IMR-90 (cell line): Measurements from ENCODE around the gene MYO9B. TPM values are rescaled to one million over a fixed set of nuclear protein-coding genes. Genes with fewer than 3 reads are reported as not detected.

Experiments
- ATAC-seq: fragments of 200-7000 bp; cut with Tn5 transposase; 2 replicates; pipeline ENCODE4 v1.9.1; 2020; ENCODE audit warnings: low read depth, mild to moderate bottlenecking, moderate library complexity
- BruUV-seq: library from RNA; stranded (reverse); fragments of 400-500 nt; replicated peaks from 2 replicates; lab custom pipeline; 2021; lab: Mats Ljungman, UMichigan
- CTCF ChIA-PET: fragments of 300-600 bp; formaldehyde crosslinking; extraction: SDS; loops from one replicate; lab custom pipeline; 2021; ENCODE audit warnings: antibody characterized with exemption; lab: Yijun Ruan, JAX
- POLR2A ChIA-PET: fragments of 300-600 bp; sonication (Branson Sonifier 250); formaldehyde crosslinking; loops from one replicate; lab custom pipeline; 2022; ENCODE audit warnings: antibody characterized with exemption; ENCODE audit not compliant: unreplicated experiment; lab: Charles Lee
- DNase-seq: peaks from one replicate; pipeline ENCODE4 v3.0.0; 2013
- H2AFZ ChIP-seq: replicated peaks from 2 replicates; pipeline ENCODE3; 2013; ENCODE audit warnings: low read length, mild to moderate bottlenecking; ENCODE audit not compliant: poor library complexity
- H2AK5ac ChIP-seq: 2 replicates; pipeline ENCODE4 v1.6.1; 2013; ENCODE audit warnings: low read depth, low read length, inconsistent platforms
- H2AK9ac ChIP-seq: replicated peaks from 2 replicates; pipeline ENCODE3; 2013; ENCODE audit warnings: mild to moderate bottlenecking, low read depth, low read length, moderate library complexity; ENCODE audit not compliant: poor library complexity
- H2BK120ac ChIP-seq: 2 replicates; pipeline ENCODE4 v1.6.1; 2013; ENCODE audit warnings: low read depth, low read length, inconsistent platforms
- H2BK15ac ChIP-seq: 3 replicates; pipeline ENCODE4 v1.6.1; 2013; ENCODE audit warnings: low read depth, low read length, inconsistent platforms
- H2BK20ac ChIP-seq: 2 replicates; pipeline ENCODE4 v1.6.1; 2013; ENCODE audit warnings: low read depth, mild to moderate bottlenecking, inconsistent platforms, low read length, moderate library complexity
- H2BK5ac ChIP-seq: 2 replicates; pipeline ENCODE4 v1.6.1; 2013; ENCODE audit warnings: mild to moderate bottlenecking, low read depth, low read length, inconsistent platforms; ENCODE audit not compliant: poor library complexity, severe bottlenecking
- H3K14ac ChIP-seq: replicated peaks from 2 replicates; pipeline ENCODE4 v1.6.1; 2013; ENCODE audit warnings: low read depth, low read length, inconsistent platforms
- H3K18ac ChIP-seq: 2 replicates; pipeline ENCODE4 v1.6.1; 2013; ENCODE audit warnings: low read depth, low read length, control low read depth
- H3K23ac ChIP-seq: 2 replicates; pipeline ENCODE4 v1.6.1; 2013; ENCODE audit warnings: low read depth, low read length, inconsistent platforms
- H3K27ac ChIP-seq: 2 replicates; pipeline ENCODE4 v1.5.1; 2013; ENCODE audit warnings: mild to moderate bottlenecking, control low read depth, low read length; ENCODE audit not compliant: insufficient read depth
- H3K27me3 ChIP-seq: 2 replicates; pipeline ENCODE4 v1.6.1; 2013; ENCODE audit warnings: low read length; ENCODE audit not compliant: control insufficient read depth, insufficient read depth
- H3K36me3 ChIP-seq: 2 replicates; pipeline ENCODE4 v1.6.1; 2013; ENCODE audit warnings: low read length, mixed read lengths; ENCODE audit not compliant: control insufficient read depth, insufficient read depth
- H3K4ac ChIP-seq: 2 replicates; pipeline ENCODE4 v1.6.1; 2013; ENCODE audit warnings: low read depth, low read length, inconsistent platforms
- H3K4me1 ChIP-seq: 2 replicates; pipeline ENCODE4 v1.6.1; 2013; ENCODE audit warnings: low read length, mixed read lengths; ENCODE audit not compliant: control insufficient read depth, insufficient read depth
- H3K4me2 ChIP-seq: 2 replicates; pipeline ENCODE4 v1.6.1; 2013; ENCODE audit warnings: low read depth, mild to moderate bottlenecking, control low read depth, low read length, moderate library complexity
- H3K4me3 ChIP-seq: 2 replicates; pipeline ENCODE4 v1.5.1; 2013; ENCODE audit warnings: low read depth, mild to moderate bottlenecking, control low read depth, low read length, moderate library complexity; ENCODE audit not compliant: insufficient read depth
- H3K56ac ChIP-seq: 2 replicates; pipeline ENCODE4 v1.6.1; 2013; ENCODE audit warnings: low read length, inconsistent platforms; ENCODE audit not compliant: insufficient read depth; ENCODE audit errors: extremely low read depth
- H3K79me1 ChIP-seq, 2 experiments: 2 replicates each; pipeline ENCODE4 v1.6.1; 2013; ENCODE audit warnings: low read length in 2 of 2, inconsistent platforms in 1 of 2, low read depth in 1 of 2
- H3K9ac ChIP-seq: 2 replicates; pipeline ENCODE4 v1.6.1; 2013; ENCODE audit warnings: low read depth, low read length, control low read depth
- H3K9me1 ChIP-seq: 2 replicates; pipeline ENCODE4 v1.6.1; 2013; ENCODE audit warnings: low read length, inconsistent platforms; ENCODE audit not compliant: insufficient read depth
- H3K9me3 ChIP-seq: 2 replicates; pipeline ENCODE4 v1.6.1; 2013; ENCODE audit warnings: low read length; ENCODE audit not compliant: control insufficient read depth, insufficient read depth
- H4K20me1 ChIP-seq: 2 replicates; pipeline ENCODE4 v1.6.1; 2013; ENCODE audit warnings: low read length, inconsistent platforms; ENCODE audit not compliant: insufficient read depth
- H4K5ac ChIP-seq: 2 replicates; pipeline ENCODE4 v1.6.1; 2013; ENCODE audit warnings: mild to moderate bottlenecking, low read depth, low read length, control low read depth
- H4K8ac ChIP-seq, 2 experiments: 2 replicates each; pipeline ENCODE4 v1.6.1; 2013; ENCODE audit warnings: low read depth in 2 of 2, low read length in 2 of 2, control low read depth in 1 of 2, inconsistent platforms in 1 of 2
- H4K91ac ChIP-seq: 2 replicates; pipeline ENCODE4 v1.6.1; 2013; ENCODE audit warnings: low read depth, low read length, inconsistent platforms; ENCODE audit not compliant: insufficient read depth
- BHLHE40 ChIP-seq: fragments of 150-350 bp; IDR thresholded peaks from 2 replicates; pipeline ENCODE4 v1.6.1; 2016; ENCODE audit warnings: mild to moderate bottlenecking, low read depth, low read length
- CEBPB ChIP-seq: IDR thresholded peaks from 2 replicates; pipeline ENCODE4 v1.6.1; 2012; ENCODE audit warnings: low read depth, low read length, improper control_type of control experiment
- CHD1 ChIP-seq: IDR thresholded peaks from 2 replicates; pipeline ENCODE4 v1.6.1; 2012; ENCODE audit warnings: low read depth, low read length, improper control_type of control experiment
- FOS ChIP-seq: fragments of 150-350 bp; IDR thresholded peaks from 2 replicates; pipeline ENCODE4 v1.6.1; 2016; ENCODE audit warnings: low read depth, low read length
- MAFK ChIP-seq: IDR thresholded peaks from 2 replicates; pipeline ENCODE4 v1.6.1; 2012; ENCODE audit warnings: low read depth, low read length, improper control_type of control experiment
- MXI1 ChIP-seq: IDR thresholded peaks from 2 replicates; pipeline ENCODE4 v1.6.1; 2012; ENCODE audit warnings: low read depth, mild to moderate bottlenecking, low read length, moderate library complexity, borderline replicate concordance
- NFE2L2 ChIP-seq: fragments of 150-350 bp; IDR thresholded peaks from 2 replicates; pipeline ENCODE4 v1.6.1; 2016; ENCODE audit warnings: low read depth, mild to moderate bottlenecking, low read length
- POLR2A ChIP-seq: IDR thresholded peaks from 2 replicates; pipeline ENCODE4 v1.6.1; 2012; ENCODE audit warnings: mild to moderate bottlenecking, low read depth, low read length
- RCOR1 ChIP-seq: IDR thresholded peaks from 2 replicates; pipeline ENCODE4 v1.6.1; 2012; ENCODE audit warnings: mild to moderate bottlenecking, low read length, improper control_type of control experiment; ENCODE audit not compliant: insufficient replicate concordance
- RFX5 ChIP-seq: IDR thresholded peaks from 2 replicates; pipeline ENCODE4 v1.8.0; 2012; ENCODE audit warnings: low read depth, mild to moderate bottlenecking, low read length, moderate library complexity
- SMC3 ChIP-seq: fragments of 150-350 bp; IDR thresholded peaks from 2 replicates; pipeline ENCODE4 v1.6.1; 2016; ENCODE audit warnings: low read depth, mild to moderate bottlenecking, antibody characterized with exemption, low read length, moderate library complexity
- WGBS, 2 experiments: methylation state at CpG; one replicate each; pipeline versions ENCODE4 v1.1.5 to v1.1.7; 2013; ENCODE audit warnings: missing lambda C conversion rate in 2 of 2; ENCODE audit not compliant: insufficient read length in 1 of 2; ENCODE audit errors: extremely low coverage in 2 of 2; 5-methylcytosine and 5-hydroxymethylcytosine counted together
- dilution Hi-C: fragments of 300-500 bp; cut with HindIII; formaldehyde crosslinking; loops from one replicate; pipeline ENCODE4 v1.14.3; 2018; ENCODE audit warnings: low sequenced_read_pairs; ENCODE audit not compliant: unreplicated experiment
- in situ Hi-C: fragments of 300-500 bp; cut with MboI; formaldehyde crosslinking; loops from 3 replicates; pipeline ENCODE4 v1.14.3; 2019; ENCODE audit warnings: low sequenced_read_pairs, inconsistent platforms, mixed read lengths
- intact Hi-C: fragments of 100-400 bp; cut with micrococcal nuclease; formaldehyde crosslinking; loops from 2 replicates; pipeline ENCODE4 v1.10.0; 2022
- polyA plus RNA-seq, 3 experiments: library from polyadenylated mRNA; depleted of rRNA; stranded (reverse); fragments of >200 nt; gene quantifications; 2 replicates each; pipeline ENCODE4 v1.2.3, GENCODE V29; 2012; ENCODE audit warnings: low replicate concordance in 1 of 3
- total RNA-seq: library from RNA; depleted of rRNA; stranded (reverse); fragments of >200 nt; gene quantifications from 2 replicates; pipeline ENCODE4 v1.2.3, GENCODE V29; 2012
- TF ChIP-seq, protein P1 (sequence below): fragments of 150-350 bp; IDR thresholded peaks from 2 replicates; pipeline ENCODE4 v1.6.1; 2016; ENCODE audit warnings: low read depth, mild to moderate bottlenecking, low read length, moderate library complexity, borderline replicate concordance
- TF ChIP-seq, protein P2 (sequence below): conservative IDR thresholded peaks from 2 replicates; pipeline ENCODE4 v1.5.1; 2012; ENCODE audit warnings: mild to moderate bottlenecking, low read depth, low read length, improper control_type of control experiment

Gene MYO9B
- total and polyA plus RNA-seq, 2 of the 4 experiments (the other 2 are of a cell fraction) = 61.8 to 77.8 TPM

GRCh38 chr19:17113127-17113785 lies 37.7 kb downstream of the MYO9B start:
- WGBS, 2 experiments = 93% methylated on average over 9 of the region's 17 CpGs; no CpG with 5 or more reads in 1 of the 2 experiments
- dilution Hi-C loops = no loop called here

More at GRCh38 chr19:17113127-17113785, 37.7 kb downstream of the MYO9B start:
- H3K56ac ChIP-seq = no peak overlapping the region
- no TSS peak for BruUV-seq
- no peak overlapping the region for H2BK15ac ChIP-seq
- POLR2A ChIA-PET = no interaction called here
- no peak overlapping the region; the same call in 1 of the 2 replicates for H3K14ac ChIP-seq
- no peak for DNase-seq
- no peak for TF ChIP-seq NFE2L2
- no peak for TF ChIP-seq BHLHE40
- TF ChIP-seq, protein P1, sequence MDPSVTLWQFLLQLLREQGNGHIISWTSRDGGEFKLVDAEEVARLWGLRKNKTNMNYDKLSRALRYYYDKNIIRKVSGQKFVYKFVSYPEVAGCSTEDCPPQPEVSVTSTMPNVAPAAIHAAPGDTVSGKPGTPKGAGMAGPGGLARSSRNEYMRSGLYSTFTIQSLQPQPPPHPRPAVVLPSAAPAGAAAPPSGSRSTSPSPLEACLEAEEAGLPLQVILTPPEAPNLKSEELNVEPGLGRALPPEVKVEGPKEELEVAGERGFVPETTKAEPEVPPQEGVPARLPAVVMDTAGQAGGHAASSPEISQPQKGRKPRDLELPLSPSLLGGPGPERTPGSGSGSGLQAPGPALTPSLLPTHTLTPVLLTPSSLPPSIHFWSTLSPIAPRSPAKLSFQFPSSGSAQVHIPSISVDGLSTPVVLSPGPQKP = no peak
- no peak for TF ChIP-seq CEBPB
- no peak for TF ChIP-seq FOS
- TF ChIP-seq RFX5 = no peak
- no peak for TF ChIP-seq MAFK
- no peak for TF ChIP-seq POLR2A
- no peak for TF ChIP-seq MXI1
- TF ChIP-seq CHD1 = no peak
- TF ChIP-seq, protein P2, sequence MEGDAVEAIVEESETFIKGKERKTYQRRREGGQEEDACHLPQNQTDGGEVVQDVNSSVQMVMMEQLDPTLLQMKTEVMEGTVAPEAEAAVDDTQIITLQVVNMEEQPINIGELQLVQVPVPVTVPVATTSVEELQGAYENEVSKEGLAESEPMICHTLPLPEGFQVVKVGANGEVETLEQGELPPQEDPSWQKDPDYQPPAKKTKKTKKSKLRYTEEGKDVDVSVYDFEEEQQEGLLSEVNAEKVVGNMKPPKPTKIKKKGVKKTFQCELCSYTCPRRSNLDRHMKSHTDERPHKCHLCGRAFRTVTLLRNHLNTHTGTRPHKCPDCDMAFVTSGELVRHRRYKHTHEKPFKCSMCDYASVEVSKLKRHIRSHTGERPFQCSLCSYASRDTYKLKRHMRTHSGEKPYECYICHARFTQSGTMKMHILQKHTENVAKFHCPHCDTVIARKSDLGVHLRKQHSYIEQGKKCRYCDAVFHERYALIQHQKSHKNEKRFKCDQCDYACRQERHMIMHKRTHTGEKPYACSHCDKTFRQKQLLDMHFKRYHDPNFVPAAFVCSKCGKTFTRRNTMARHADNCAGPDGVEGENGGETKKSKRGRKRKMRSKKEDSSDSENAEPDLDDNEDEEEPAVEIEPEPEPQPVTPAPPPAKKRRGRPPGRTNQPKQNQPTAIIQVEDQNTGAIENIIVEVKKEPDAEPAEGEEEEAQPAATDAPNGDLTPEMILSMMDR = no peak
- TF ChIP-seq RCOR1 = no peak
- TF ChIP-seq SMC3 = no peak
- peak overlapping the region; percentile 63; the same call in 1 of the 2 replicates for H3K23ac ChIP-seq
- intact Hi-C loops (no loop called here), in situ Hi-C loops (no loop called here)
- peak overlapping the region; percentile 38 for H2AFZ ChIP-seq
- no peak overlapping the region for H2AK9ac ChIP-seq
- peaks cover 11% of the 10 kb centered on the region for H3K4me1 ChIP-seq
- H4K8ac ChIP-seq = no peak overlapping the region
- H3K4me3 ChIP-seq = no peak overlapping the region
- H3K9me1 ChIP-seq = peaks cover 20% of the 10 kb centered on the region
- peaks cover 49% of the 10 kb centered on the region for H3K36me3 ChIP-seq
- no peak for ATAC-seq
- no peak overlapping the region for H2BK20ac ChIP-seq
- no peak overlapping the region for H3K4ac ChIP-seq
- H3K4me2 ChIP-seq = no peak overlapping the region
- peaks cover 29 to 93% of the 10 kb centered on the region in 2 experiments for H3K79me1 ChIP-seq
- H3K18ac ChIP-seq = no peak overlapping the region
- H2AK5ac ChIP-seq = no peak overlapping the region
- H3K9ac ChIP-seq = no peak overlapping the region
- H4K5ac ChIP-seq = no peak overlapping the region
- CTCF ChIA-PET = no interaction called here
- H3K9me3 ChIP-seq = no peaks in the 10 kb centered on the region
- peak overlapping the region; percentile 3; the same call in 1 of the 2 replicates for H2BK120ac ChIP-seq
- no peak overlapping the region for H4K91ac ChIP-seq
- peak overlapping the region; percentile 18; the same call in 1 of the 2 replicates for H3K27ac ChIP-seq
- H3K27me3 ChIP-seq = no peaks in the 10 kb centered on the region
- peaks cover 78% of the 10 kb centered on the region for H4K20me1 ChIP-seq
- H2BK5ac ChIP-seq = no peak overlapping the region
